Fibroblast of mammary gland (primary cell): ENCODE data around the gene SUPT3H.
A peak's percentile ranks its signal among the peaks of the same experiment; 100 is the strongest.
"Not testable (repeated sequence)": the region's sequence is repeated elsewhere in the genome, so short reads cannot be mapped to it uniquely, and the experiment has no call there.

ENCODE experiments used
- DNase-seq: peaks from one replicate; pipeline ENCODE4 v3.0.0-alpha.2; 2010; ENCODE audit warnings: low read depth
- H3K4me3 ChIP-seq: 2 replicates; pipeline ENCODE4 v1.5.1; 2011; ENCODE audit warnings: low read depth, mild to moderate bottlenecking, low read length, moderate library complexity; ENCODE audit not compliant: control insufficient read depth
- TF ChIP-seq, protein P1 (sequence below): conservative IDR thresholded peaks from 2 replicates; pipeline ENCODE4 v1.5.1; 2011; ENCODE audit warnings: low read depth, low read length, inconsistent platforms; ENCODE audit not compliant: control insufficient read depth, insufficient read depth

SUPT3H gene

DNA sequence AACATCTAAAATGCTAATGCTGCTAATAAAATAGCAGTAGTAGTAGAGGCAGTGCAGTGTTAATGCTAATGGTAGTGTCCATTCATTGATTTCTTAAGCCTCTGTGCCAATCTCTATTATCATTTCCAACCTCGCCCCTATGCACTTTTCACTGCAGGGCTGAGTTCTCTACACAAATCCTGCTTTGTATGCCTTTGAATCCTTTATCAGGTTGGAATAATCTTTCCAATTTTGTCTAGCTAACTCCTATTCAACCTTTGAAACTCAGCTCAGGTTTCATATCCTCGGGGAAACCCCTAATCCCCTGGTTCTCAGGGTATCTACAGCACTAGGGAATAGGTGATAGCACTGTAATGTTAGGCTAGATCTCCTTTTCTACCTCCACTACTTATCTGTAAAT is 333.6 kb downstream of the SUPT3H start:
- no peak for DNase-seq
- no peak overlapping the region for H3K4me3 ChIP-seq
- TF ChIP-seq, protein P1, sequence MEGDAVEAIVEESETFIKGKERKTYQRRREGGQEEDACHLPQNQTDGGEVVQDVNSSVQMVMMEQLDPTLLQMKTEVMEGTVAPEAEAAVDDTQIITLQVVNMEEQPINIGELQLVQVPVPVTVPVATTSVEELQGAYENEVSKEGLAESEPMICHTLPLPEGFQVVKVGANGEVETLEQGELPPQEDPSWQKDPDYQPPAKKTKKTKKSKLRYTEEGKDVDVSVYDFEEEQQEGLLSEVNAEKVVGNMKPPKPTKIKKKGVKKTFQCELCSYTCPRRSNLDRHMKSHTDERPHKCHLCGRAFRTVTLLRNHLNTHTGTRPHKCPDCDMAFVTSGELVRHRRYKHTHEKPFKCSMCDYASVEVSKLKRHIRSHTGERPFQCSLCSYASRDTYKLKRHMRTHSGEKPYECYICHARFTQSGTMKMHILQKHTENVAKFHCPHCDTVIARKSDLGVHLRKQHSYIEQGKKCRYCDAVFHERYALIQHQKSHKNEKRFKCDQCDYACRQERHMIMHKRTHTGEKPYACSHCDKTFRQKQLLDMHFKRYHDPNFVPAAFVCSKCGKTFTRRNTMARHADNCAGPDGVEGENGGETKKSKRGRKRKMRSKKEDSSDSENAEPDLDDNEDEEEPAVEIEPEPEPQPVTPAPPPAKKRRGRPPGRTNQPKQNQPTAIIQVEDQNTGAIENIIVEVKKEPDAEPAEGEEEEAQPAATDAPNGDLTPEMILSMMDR: no peak

- not testable (repeated sequence) for DNase-seq
Observed at GRCh38 chr6:45042673-45043072, 335.1 kb downstream of the SUPT3H start.

GRCh38 chr6:45038226-45038625 is 339.5 kb downstream of the SUPT3H start:
- TF ChIP-seq, protein P1: no peak
- H3K4me3 ChIP-seq: no peak overlapping the region
- DNase-seq: no peak

More at GRCh38 chr6:45042673-45043072, 335.1 kb downstream of the SUPT3H start:
- not testable (repeated sequence) for H3K4me3 ChIP-seq

GRCh38 chr6:45036103-45036502 is 341.6 kb downstream of the SUPT3H start:
- no peak overlapping the region for H3K4me3 ChIP-seq
- no peak for DNase-seq
- TF ChIP-seq, protein P1: no peak

GRCh38 chr6:45032426-45032825 is 345.3 kb downstream of the SUPT3H start:
- TF ChIP-seq, protein P1: no peak
- no peak for DNase-seq
- no peak overlapping the region for H3K4me3 ChIP-seq

GRCh38 chr6:45031601-45032000 is 346.1 kb downstream of the SUPT3H start:
- DNase-seq: peak; percentile 16
- H3K4me3 ChIP-seq: no peak overlapping the region
- TF ChIP-seq, protein P1: no peak

GRCh38 chr6:45027126-45027525 is 350.6 kb downstream of the SUPT3H start:
- TF ChIP-seq, protein P1: no peak
- no peak for DNase-seq
- H3K4me3 ChIP-seq: no peak overlapping the region
